Muscle of back (tissue), 11 donors: ENCODE measurements around the gene HBS1L. TPM values are rescaled to one million over a fixed set of nuclear protein-coding genes. Genes with fewer than 3 reads are reported as not detected.
A peak's percentile ranks its signal among the peaks of the same experiment; 100 is the strongest.

Source experiments
- DNase-seq, 3 donors: peaks; one replicate each; pipeline versions ENCODE4 v3.0.0 to v3.0.0-alpha.2; 2013
- polyA plus RNA-seq, 10 donors: library from polyadenylated mRNA; unstranded; fragments of 120-200 nt; gene quantifications; one replicate each; pipeline ENCODE4 v1.2.1, GENCODE V29; 2013; ENCODE audit not compliant: insufficient read length in 10 of 10

The HBS1L gene
- polyA plus RNA-seq, 10 donors: 39.5 to 61.3 (median 45.3) TPM

DNA sequence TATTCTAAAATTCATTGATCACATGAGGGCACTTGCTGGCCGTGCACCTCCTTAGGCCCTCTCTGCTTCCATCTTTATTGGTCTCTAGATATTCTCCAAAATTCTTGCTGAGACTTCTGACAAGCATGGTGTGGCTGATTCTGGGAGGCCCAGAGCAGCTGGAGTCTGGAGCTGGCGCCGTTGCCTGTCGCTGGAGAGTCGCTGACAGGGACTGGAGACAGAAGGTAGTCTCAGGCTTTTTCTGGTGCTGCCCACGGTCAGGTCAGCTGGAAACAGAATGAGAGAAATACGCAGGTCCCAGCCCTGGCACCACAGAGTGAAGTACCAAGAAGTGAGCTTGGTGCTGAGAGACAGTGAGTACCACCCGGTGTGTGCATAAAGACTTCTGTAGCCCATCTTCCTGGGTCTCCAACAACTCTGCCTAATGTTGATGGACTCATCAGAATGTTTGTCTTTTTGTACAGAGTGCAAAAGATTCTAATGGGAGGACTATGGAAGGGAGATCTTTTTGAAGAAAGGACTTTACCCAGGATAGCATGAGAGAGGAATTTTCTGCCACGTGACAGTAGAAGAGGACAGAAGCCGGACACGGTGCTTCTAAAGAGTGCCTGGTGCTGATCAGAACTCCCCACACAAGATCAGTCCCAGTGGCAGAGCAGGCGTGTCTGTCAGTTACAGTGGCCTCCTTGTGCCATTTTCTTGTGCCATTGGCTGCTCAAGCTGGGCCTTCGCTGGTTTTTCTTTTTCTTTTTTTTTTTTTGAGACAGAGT lies 102.9 kb downstream of the HBS1L start:
- DNase-seq: no peak

DNA sequence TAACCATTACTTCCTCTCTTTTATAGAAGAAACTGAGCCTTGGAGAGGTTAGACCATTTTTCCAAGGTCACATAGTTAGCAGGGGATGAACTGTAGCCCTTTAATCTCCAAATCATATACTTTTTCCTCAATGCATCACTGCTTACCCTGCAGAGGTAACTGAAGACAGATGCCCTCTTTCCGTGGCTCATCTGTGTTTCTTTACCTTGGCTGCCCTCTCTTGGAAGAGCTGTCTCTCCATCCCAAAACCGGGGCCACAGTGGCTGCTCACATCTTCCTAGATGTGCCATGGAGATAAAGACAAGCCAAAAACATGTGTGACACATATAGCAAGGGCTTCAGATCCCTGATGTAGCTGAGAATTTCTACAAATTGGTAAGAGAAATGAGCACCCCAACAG lies 104.1 kb downstream of the HBS1L start:
- no peak for DNase-seq

- DNase-seq: no peak
These were observed 104.7 kb downstream of the HBS1L start, which contains the start of gene ALDH8A1 for GRCh38 chr6:134949927-134950326. TSS of gene ALDH8A1 (minus strand) at chr6:134950101. CDS start at chr6:134950053, 48 bp downstream.

DNA sequence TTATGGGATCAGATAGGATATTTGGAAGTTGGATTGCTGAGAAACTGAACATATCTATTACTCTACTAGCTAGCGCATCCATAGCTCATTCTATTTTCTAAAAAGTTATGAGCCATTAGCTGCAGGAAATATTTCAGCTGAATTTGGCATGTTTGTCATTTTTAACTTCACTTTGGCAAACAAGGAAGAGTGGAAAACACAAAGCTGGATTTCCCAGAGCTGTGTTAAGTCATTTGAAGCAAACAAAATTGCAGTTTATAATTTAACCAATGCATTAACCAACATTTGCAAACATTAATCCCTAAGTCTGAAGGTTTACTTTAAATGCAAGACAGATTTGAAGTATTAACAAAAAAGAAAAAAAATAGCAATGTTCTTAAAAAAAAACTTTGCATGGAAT lies 105.9 kb downstream of the HBS1L start:
- DNase-seq: peak in 2 of 3 donors; percentile 15 to 19

DNA sequence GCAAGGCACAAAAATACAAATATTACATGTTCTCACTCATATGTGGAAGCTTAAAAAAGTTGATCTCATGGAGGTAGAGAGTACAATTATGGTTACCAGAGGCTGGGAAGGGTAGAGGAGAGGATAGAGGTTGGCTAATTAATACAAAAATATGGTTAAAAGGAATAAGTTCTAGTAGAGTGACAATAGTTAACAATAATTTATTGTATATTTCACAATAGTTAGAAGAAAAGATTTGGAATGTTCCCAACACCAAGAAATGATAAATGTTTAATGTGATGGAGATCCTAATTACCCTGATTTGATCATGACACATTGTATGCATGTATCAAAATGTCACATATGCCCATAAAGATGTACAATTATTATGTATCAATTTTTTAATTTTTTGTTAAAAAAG lies 106.5 kb downstream of the HBS1L start:
- no peak for DNase-seq

GRCh38 chr6:134945045-134945444 lies 109.6 kb downstream of the HBS1L start:
- DNase-seq: no peak

GRCh38 chr6:134943522-134944111 lies 111.0 kb downstream of the HBS1L start:
- no peak for DNase-seq

GRCh38 chr6:134938896-134939295 lies 115.7 kb downstream of the HBS1L start:
- DNase-seq: no peak

DNA sequence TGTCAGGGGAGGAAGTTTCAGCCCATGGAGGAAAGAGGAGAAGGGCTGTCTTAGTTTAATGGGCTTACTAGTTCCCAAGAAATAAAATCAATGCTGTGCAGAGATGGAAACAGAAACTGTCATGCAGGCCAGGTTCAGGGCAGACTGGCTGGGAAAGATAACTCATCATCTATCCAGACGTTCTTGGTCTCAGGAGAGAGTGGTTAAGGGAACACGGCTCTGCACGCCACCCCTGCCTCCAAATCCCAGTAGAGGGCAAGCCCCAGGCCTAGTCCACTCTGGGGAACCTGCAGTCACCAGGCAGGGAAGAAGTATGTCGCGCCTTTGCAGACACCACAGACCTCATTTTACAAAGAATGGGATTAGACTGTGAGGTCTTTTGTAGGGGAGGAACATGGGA lies 117.2 kb downstream of the HBS1L start:
- DNase-seq: peak in 1 of 3 donors; percentile 11

- peak; percentile 10 to 74 (median 11) for DNase-seq
These were observed 117.7 kb downstream of the HBS1L start for GRCh38 chr6:134936931-134937330.

GRCh38 chr6:134936476-134936875 lies 118.1 kb downstream of the HBS1L start:
- DNase-seq: no peak

- DNase-seq: no peak
These were observed 119.7 kb downstream of the HBS1L start for GRCh38 chr6:134934793-134935485.

- DNase-seq: no peak
These were observed 121.8 kb downstream of the HBS1L start for GRCh38 chr6:134932535-134933470.

DNA sequence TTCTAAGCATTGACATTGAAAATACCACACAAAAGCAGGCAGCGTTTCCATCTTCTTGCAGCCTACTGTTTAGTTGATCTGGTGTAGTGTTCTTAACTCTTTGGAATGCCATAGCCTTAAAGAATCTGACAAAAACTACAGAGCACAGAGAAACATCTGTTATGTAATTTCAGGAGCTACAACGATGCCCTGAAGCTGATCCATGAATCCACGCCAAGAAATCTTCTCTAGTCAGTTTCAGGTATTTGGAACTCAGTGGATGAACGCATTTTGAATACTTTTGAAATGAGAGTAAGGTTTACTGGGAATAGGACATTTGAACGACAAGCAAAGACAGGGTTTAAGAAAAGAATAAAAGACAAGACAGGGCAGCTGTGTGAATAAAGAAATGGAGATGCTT lies 122.5 kb downstream of the HBS1L start:
- no peak for DNase-seq

- no peak for DNase-seq
These were observed 124.2 kb downstream of the HBS1L start for GRCh38 chr6:134930463-134930862.

DNA sequence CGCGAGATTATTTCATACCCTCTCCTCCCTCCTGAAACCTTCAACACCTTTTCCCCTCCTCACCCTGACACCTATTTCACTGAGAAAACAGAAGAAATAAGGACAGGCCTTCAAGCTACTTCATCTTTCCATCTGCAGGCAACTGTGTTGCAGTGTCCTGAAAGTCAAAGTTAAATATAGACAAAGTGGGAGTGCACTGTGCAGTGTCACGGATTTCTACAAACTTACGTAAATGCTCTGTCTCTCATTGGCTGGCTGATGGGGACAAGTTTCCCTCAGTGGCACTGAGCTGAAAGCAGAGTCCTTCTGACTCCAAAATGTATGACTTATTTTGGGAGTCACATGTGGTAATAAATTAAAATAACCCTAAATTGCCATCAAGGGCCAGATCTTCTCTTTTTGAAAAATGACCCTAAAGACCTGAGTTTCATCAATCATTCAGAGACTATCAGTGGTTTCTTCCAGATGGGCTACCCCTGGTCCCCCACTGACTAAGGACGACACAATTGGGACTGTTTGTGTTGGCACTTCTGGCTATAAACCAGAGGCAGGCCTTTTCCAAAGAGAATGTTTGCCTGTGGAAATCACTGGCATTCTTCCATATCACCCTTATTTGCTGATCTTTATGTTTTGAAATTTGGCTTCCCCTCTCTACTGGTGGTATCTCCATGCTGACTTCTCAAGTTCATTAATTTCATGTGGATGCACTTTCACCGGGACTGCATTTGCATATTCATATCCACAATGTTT lies 126.3 kb downstream of the HBS1L start:
- no peak for DNase-seq

DNA sequence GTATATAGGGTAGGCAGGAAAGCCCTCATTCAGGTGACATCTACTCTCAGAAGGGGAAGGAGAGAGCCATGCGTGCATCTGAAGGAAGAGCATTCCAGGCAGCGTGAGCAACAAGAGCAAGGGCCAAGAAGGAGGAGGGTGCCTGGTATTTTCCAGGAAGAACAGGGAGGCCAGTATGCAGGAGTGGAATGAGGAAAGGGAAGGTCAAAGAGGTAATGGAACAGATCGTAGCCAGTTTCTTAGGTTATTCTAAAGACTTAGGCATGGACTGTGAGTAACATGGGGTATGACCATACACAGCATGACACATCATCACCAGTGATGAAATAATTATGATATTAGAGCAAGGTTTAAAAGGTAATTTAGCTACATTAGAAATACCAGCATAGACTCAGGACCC lies 128.8 kb downstream of the HBS1L start:
- peak in 1 of 3 donors; percentile 42 for DNase-seq

DNA sequence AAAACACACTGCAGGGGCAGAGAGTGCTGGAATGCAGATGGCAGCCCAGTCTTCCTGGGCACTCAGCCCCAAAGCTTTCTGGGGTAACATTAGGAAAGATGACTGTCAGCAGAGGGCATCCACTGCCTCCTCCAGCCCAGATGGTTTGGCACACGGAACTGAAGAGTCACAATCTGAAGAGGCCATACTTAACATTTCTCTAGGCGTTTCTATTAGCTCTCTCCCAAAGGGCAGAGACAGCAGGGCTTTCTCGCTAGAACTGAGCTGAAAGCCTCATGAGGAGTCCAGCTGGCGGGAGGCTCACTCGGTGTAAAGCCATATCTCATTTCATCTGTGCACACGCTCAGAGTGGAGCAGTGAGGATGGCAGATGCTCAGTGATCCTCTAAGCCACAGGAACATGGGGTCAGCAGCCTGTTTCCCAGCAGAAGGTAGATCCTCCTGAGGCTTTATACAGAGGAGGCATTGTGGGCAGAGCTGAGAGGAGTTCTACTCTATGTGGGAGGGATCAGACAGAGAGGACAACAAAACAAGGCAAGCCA lies 132.8 kb downstream of the HBS1L start:
- DNase-seq: no peak

DNA sequence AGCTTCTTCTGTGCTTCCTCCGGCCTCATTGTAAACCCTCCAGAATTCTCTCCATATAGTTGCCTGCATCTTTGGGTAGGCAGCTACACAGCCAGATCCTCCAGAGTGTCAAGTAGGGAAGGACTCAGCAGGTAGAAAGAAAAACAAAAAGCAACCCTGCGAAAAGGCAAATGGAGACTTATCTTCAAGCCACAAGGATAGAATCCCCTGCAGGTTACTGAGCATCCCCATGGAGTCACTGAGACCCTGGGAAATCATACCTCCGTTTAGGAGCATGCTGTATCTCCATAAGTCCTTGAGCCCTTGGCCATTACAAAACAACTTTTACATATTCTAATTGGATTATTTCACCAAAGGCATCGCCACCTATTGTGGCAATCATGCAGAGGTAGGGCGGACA lies 133.3 kb downstream of the HBS1L start:
- no peak for DNase-seq

- DNase-seq: no peak
These were observed 134.2 kb downstream of the HBS1L start for GRCh38 chr6:134920422-134920821.
